GM23338 (cell line): Measurements from ENCODE around the gene ARL2BP. TPM values are rescaled to one million over a fixed set of nuclear protein-coding genes. Genes with fewer than 3 reads are reported as not detected.

Source experiments
- ATAC-seq: fragments of 200-7000 bp; cut with Tn5 transposase; 3 replicates; pipeline ENCODE4 v1.9.1; 2020
- DNase-seq: peaks from one replicate; pipeline ENCODE4 v3.0.0-alpha.2; 2015; ENCODE audit warnings: low spot score
- H2AFZ ChIP-seq: fragments of 200-600 bp; sonication (generic); 2 replicates; pipeline ENCODE4 v1.8.0; 2016; ENCODE audit warnings: antibody characterized with exemption, mild to moderate bottlenecking, moderate library complexity
- H3F3A ChIP-seq: fragments of 200-600 bp; sonication (generic); replicated peaks from 2 replicates; pipeline ENCODE4 v1.8.0; 2017; ENCODE audit warnings: antibody characterized with exemption, mixed run types, low read depth
- H3K27ac ChIP-seq: fragments of 200-600 bp; sonication (generic); 2 replicates; pipeline ENCODE4 v1.6.1; 2016; ENCODE audit warnings: low read depth
- H3K27me3 ChIP-seq: fragments of 200-600 bp; sonication (generic); 2 replicates; pipeline ENCODE4 v1.8.0; 2016; ENCODE audit warnings: mild to moderate bottlenecking, mixed run types, moderate library complexity; ENCODE audit not compliant: insufficient read depth
- H3K36me3 ChIP-seq: fragments of 200-600 bp; sonication (generic); 2 replicates; pipeline ENCODE4 v1.8.0; 2016; ENCODE audit warnings: mild to moderate bottlenecking; ENCODE audit not compliant: insufficient read depth
- H3K4me1 ChIP-seq: fragments of 200-600 bp; sonication (generic); 2 replicates; pipeline ENCODE4 v1.8.0; 2016; ENCODE audit warnings: mild to moderate bottlenecking, moderate library complexity; ENCODE audit not compliant: insufficient read depth
- H3K4me2 ChIP-seq: fragments of 200-600 bp; sonication (generic); 2 replicates; pipeline ENCODE4 v1.7.1; 2017; ENCODE audit warnings: mixed run types
- H3K4me3 ChIP-seq: fragments of 200-600 bp; sonication (generic); 2 replicates; pipeline ENCODE4 v1.6.1; 2016; ENCODE audit warnings: mixed run types
- H3K79me2 ChIP-seq: fragments of 200-600 bp; sonication (generic); replicated peaks from 2 replicates; pipeline ENCODE4 v1.8.0; 2017; ENCODE audit warnings: mild to moderate bottlenecking; ENCODE audit not compliant: insufficient read depth
- H3K9me2 ChIP-seq: fragments of 200-600 bp; sonication (generic); 2 replicates; pipeline ENCODE4 v1.8.0; 2017; ENCODE audit not compliant: insufficient read depth
- H4K20me1 ChIP-seq: fragments of 200-600 bp; sonication (generic); replicated peaks from 2 replicates; pipeline ENCODE4 v1.8.0; 2017; ENCODE audit warnings: mild to moderate bottlenecking; ENCODE audit not compliant: insufficient read depth
- H3K27ac Mint-ChIP-seq: 2 replicates; pipeline ENCODE4 v1.8.0; 2020; ENCODE audit warnings: inconsistent platforms, mild to moderate bottlenecking, moderate library complexity, mixed read lengths
- H3K27me3 Mint-ChIP-seq: 3 replicates; pipeline ENCODE4 v1.8.0; 2022; ENCODE audit warnings: low read depth, mild to moderate bottlenecking, moderate library complexity, mixed read lengths, inconsistent platforms; ENCODE audit not compliant: insufficient read depth, poor library complexity
- H3K36me3 Mint-ChIP-seq: 3 replicates; pipeline ENCODE4 v1.8.0; 2021; ENCODE audit warnings: low read depth, mild to moderate bottlenecking, inconsistent platforms, moderate library complexity, mixed read lengths
- H3K4me1 Mint-ChIP-seq: 3 replicates; pipeline ENCODE4 v1.8.0; 2020; ENCODE audit warnings: mild to moderate bottlenecking, inconsistent platforms, mixed read lengths
- H3K4me3 Mint-ChIP-seq: 3 replicates; pipeline ENCODE4 v1.8.0; 2021; ENCODE audit warnings: moderate library complexity, mild to moderate bottlenecking, inconsistent platforms, mixed read lengths
- H3K9me3 Mint-ChIP-seq: 3 replicates; pipeline ENCODE4 v1.8.0; 2020; ENCODE audit warnings: moderate library complexity, mild to moderate bottlenecking, inconsistent platforms, mixed read lengths
- CREB1 ChIP-seq: fragments of 250-450 bp; sonication (Bioruptor Pico); IDR thresholded peaks from 2 replicates; pipeline ENCODE4 v1.5.0; 2020; ENCODE audit warnings: low read depth, mild to moderate bottlenecking, moderate library complexity
- CTCF ChIP-seq, 2 experiments: fragments of 200-600 bp in 1 of 2; sonication (generic) in 1 of 2; conservative IDR thresholded peaks; 2 replicates each; pipeline versions ENCODE4 v1.5.1 to v1.6.1; 2016 to 2017; ENCODE audit warnings: antibody characterized with exemption in 2 of 2, low read depth in 2 of 2, mild to moderate bottlenecking in 2 of 2, moderate library complexity in 1 of 2
- ETS1 ChIP-seq: IDR thresholded peaks from 2 replicates; pipeline ENCODE4 v1.6.1; 2016; ENCODE audit warnings: antibody characterized with exemption
- EZH2 ChIP-seq: fragments of 200-600 bp; sonication (generic); IDR thresholded peaks from one replicate; pipeline ENCODE4 v1.8.0; 2017; ENCODE audit warnings: antibody characterized with exemption, mild to moderate bottlenecking, low read depth; ENCODE audit not compliant: unreplicated experiment
- EZH2phosphoT487 ChIP-seq: fragments of 200-600 bp; sonication (generic); IDR thresholded peaks from one replicate; pipeline ENCODE4 v1.8.1; 2018; ENCODE audit warnings: antibody characterized with exemption; ENCODE audit not compliant: unreplicated experiment
- JUNB ChIP-seq: IDR thresholded peaks from one replicate; pipeline ENCODE4 v1.6.1; 2016; ENCODE audit warnings: antibody characterized with exemption; ENCODE audit not compliant: unreplicated experiment
- NANOG ChIP-seq: IDR thresholded peaks from 2 replicates; pipeline ENCODE4 v1.6.1; 2016; ENCODE audit warnings: antibody characterized with exemption, borderline replicate concordance
- POLR2AphosphoS5 ChIP-seq: IDR thresholded peaks from 2 replicates; pipeline ENCODE4 v1.6.1; 2016; ENCODE audit warnings: antibody characterized with exemption, low read depth
- REST ChIP-seq: IDR thresholded peaks from one replicate; pipeline ENCODE4 v1.6.1; 2018; ENCODE audit warnings: antibody characterized with exemption; ENCODE audit not compliant: unreplicated experiment
- STAT1 ChIP-seq: IDR thresholded peaks from one replicate; pipeline ENCODE4 v1.6.1; 2016; ENCODE audit warnings: antibody characterized with exemption; ENCODE audit not compliant: unreplicated experiment
- ZNF114 ChIP-seq: fragments of 250-450 bp; sonication (Bioruptor Pico); IDR thresholded peaks from 2 replicates; pipeline ENCODE4 v1.5.0; 2020; ENCODE audit warnings: mild to moderate bottlenecking, moderate library complexity
- ZNF331 ChIP-seq: fragments of 250-450 bp; sonication (Bioruptor Pico); IDR thresholded peaks from 2 replicates; pipeline ENCODE4 v1.5.0; 2020; ENCODE audit warnings: low read depth, mild to moderate bottlenecking, moderate library complexity
- ZNF462 ChIP-seq: fragments of 250-450 bp; sonication (Bioruptor Pico); IDR thresholded peaks from 2 replicates; pipeline ENCODE4 v1.5.0; 2020; ENCODE audit warnings: mild to moderate bottlenecking, moderate library complexity
- polyA plus RNA-seq: library from polyadenylated mRNA; unstranded; fragments of >200 nt; fragmentation: Nextera tagmentation; extraction: Ambion mirVana; gene quantifications from 2 replicates; pipeline ENCODE4 v1.2.1, GENCODE V29; 2016
- total RNA-seq: library from RNA; depleted of rRNA; stranded (reverse); fragments of >200 nt; shearing (Covaris generic); gene quantifications from 2 replicates; pipeline ENCODE4 v1.2.3, GENCODE V29; 2014

The ARL2BP gene
- total and polyA plus RNA-seq, 2 experiments from 2014 or later = 10.3 to 13.4 TPM

GRCh38 chr16:57271867-57272495 lies 26.9 kb downstream of the ARL2BP start (continued):
- no peak for TF ChIP-seq REST
- no peak for TF ChIP-seq ZNF114 (CRISPR knock-in tag)

GRCh38 chr16:57273359-57273758 lies 28.3 kb downstream of the ARL2BP start:
- ATAC-seq (no peak), DNase-seq (no peak)
- no peaks in the 10 kb centered on the region for H3K36me3 Mint-ChIP-seq
- no peak overlapping the region for H2AFZ ChIP-seq
- peaks cover 2% of the 10 kb centered on the region for H3K27me3 Mint-ChIP-seq
- H3K4me2 ChIP-seq = no peak overlapping the region
- TF ChIP-seq ZNF462 (CRISPR knock-in tag) (no peak), STAT1 (no peak), EZH2 (no peak), EZH2phosphoT487 (no peak), CREB1 (CRISPR knock-in tag) (no peak), JUNB (no peak), POLR2AphosphoS5 (no peak), ETS1 (no peak), NANOG (no peak), CTCF (conservative IDR thresholded peaks at IDR 0.05; ENCODE audit: low read depth in 2 of 2) (no peak), ZNF331 (CRISPR knock-in tag) (no peak), ZNF114 (CRISPR knock-in tag) (no peak)
- no peak overlapping the region for H3K4me3 Mint-ChIP-seq
- H3K4me1 ChIP-seq = no peaks in the 10 kb centered on the region
- H3K27ac ChIP-seq = no peak overlapping the region
- H3F3A ChIP-seq = no peaks in the 10 kb centered on the region
- no peaks in the 10 kb centered on the region for H3K36me3 ChIP-seq
- H4K20me1 ChIP-seq = no peaks in the 10 kb centered on the region
- H3K79me2 ChIP-seq = no peaks in the 10 kb centered on the region
- no peak overlapping the region for H3K27ac Mint-ChIP-seq
- peaks cover 12% of the 10 kb centered on the region for H3K4me1 Mint-ChIP-seq
- H3K9me3 Mint-ChIP-seq = no peaks in the 10 kb centered on the region
- no peak overlapping the region for H3K4me3 ChIP-seq
- H3K9me2 ChIP-seq = no peaks in the 10 kb centered on the region
- no peaks in the 10 kb centered on the region for H3K27me3 ChIP-seq
